ENCODE data around the gene NSF. TPM values are rescaled to one million over a fixed set of nuclear protein-coding genes. Genes with fewer than 3 reads are reported as not detected.

Gene NSF
- total RNA-seq, 1 donor from 2014 or later: 57.0 TPM

GRCh38 chr17:46780003-46780373 lies 189.5 kb downstream of the NSF start:
- H3K27me3 Mint-ChIP-seq (ENCODE audit: unreplicated experiment): peaks cover 16% of the 10 kb centered on the region

GRCh38 chr17:46782250-46782953 lies 191.9 kb downstream of the NSF start:
- H3K4me1 Mint-ChIP-seq (ENCODE audit: low read depth, unreplicated experiment): peaks cover 5% of the 10 kb centered on the region
- no peak overlapping the region for H3K27ac Mint-ChIP-seq (ENCODE audit: unreplicated experiment)
- DNase-seq: no peak
- H3K36me3 Mint-ChIP-seq (ENCODE audit: unreplicated experiment): no peaks in the 10 kb centered on the region
- peaks cover 2% of the 10 kb centered on the region for H3K9me3 Mint-ChIP-seq (ENCODE audit: unreplicated experiment)
- H3K27me3 Mint-ChIP-seq (ENCODE audit: unreplicated experiment): peaks cover 16% of the 10 kb centered on the region
- H3K4me3 Mint-ChIP-seq (ENCODE audit: unreplicated experiment): no peak overlapping the region
- TF ChIP-seq CTCF (IDR thresholded peaks at IDR 0.05; ENCODE audit: partially characterized antibody, unreplicated experiment): no peak

More at GRCh38 chr17:46780003-46780373, 189.5 kb downstream of the NSF start:
- Mint-ChIP-seq H3K27ac (ENCODE audit: unreplicated experiment) (no peak overlapping the region), H3K9me3 (ENCODE audit: unreplicated experiment) (peaks cover 2% of the 10 kb centered on the region), H3K4me1 (ENCODE audit: low read depth, unreplicated experiment) (peaks cover 5% of the 10 kb centered on the region), H3K4me3 (ENCODE audit: unreplicated experiment) (no peak overlapping the region), H3K36me3 (ENCODE audit: unreplicated experiment) (no peaks in the 10 kb centered on the region)
- DNase-seq: no peak
- no peak for TF ChIP-seq CTCF (IDR thresholded peaks at IDR 0.05; ENCODE audit: partially characterized antibody, unreplicated experiment)

GRCh38 chr17:46783031-46783593 lies 192.6 kb downstream of the NSF start:
- DNase-seq: no peak
- Mint-ChIP-seq H3K27me3 (ENCODE audit: unreplicated experiment) (peaks cover 12% of the 10 kb centered on the region), H3K9me3 (ENCODE audit: unreplicated experiment) (peaks cover 2% of the 10 kb centered on the region), H3K4me3 (ENCODE audit: unreplicated experiment) (no peak overlapping the region), H3K36me3 (ENCODE audit: unreplicated experiment) (peaks cover under 1% of the 10 kb centered on the region), H3K27ac (ENCODE audit: unreplicated experiment) (no peak overlapping the region), H3K4me1 (ENCODE audit: low read depth, unreplicated experiment) (peaks cover 5% of the 10 kb centered on the region)
- no peak for TF ChIP-seq CTCF (IDR thresholded peaks at IDR 0.05; ENCODE audit: partially characterized antibody, unreplicated experiment)

GRCh38 chr17:46785696-46786095 lies 195.2 kb downstream of the NSF start:
- Mint-ChIP-seq H3K27ac (ENCODE audit: unreplicated experiment) (no peak overlapping the region), H3K36me3 (ENCODE audit: unreplicated experiment) (peaks cover 8% of the 10 kb centered on the region), H3K9me3 (ENCODE audit: unreplicated experiment) (peaks cover 2% of the 10 kb centered on the region), H3K27me3 (ENCODE audit: unreplicated experiment) (peaks cover 5% of the 10 kb centered on the region), H3K4me1 (ENCODE audit: low read depth, unreplicated experiment) (no peaks in the 10 kb centered on the region), H3K4me3 (ENCODE audit: unreplicated experiment) (no peak overlapping the region)
- no peak for TF ChIP-seq CTCF (IDR thresholded peaks at IDR 0.05; ENCODE audit: partially characterized antibody, unreplicated experiment)
- DNase-seq: no peak

- TF ChIP-seq CTCF (IDR thresholded peaks at IDR 0.05; ENCODE audit: partially characterized antibody, unreplicated experiment): no peak
- Mint-ChIP-seq H3K27me3 (ENCODE audit: unreplicated experiment) (peaks cover 2% of the 10 kb centered on the region), H3K27ac (ENCODE audit: unreplicated experiment) (no peak overlapping the region), H3K4me1 (ENCODE audit: low read depth, unreplicated experiment) (no peaks in the 10 kb centered on the region), H3K9me3 (ENCODE audit: unreplicated experiment) (peaks cover 1% of the 10 kb centered on the region), H3K36me3 (ENCODE audit: unreplicated experiment) (peaks cover 9% of the 10 kb centered on the region), H3K4me3 (ENCODE audit: unreplicated experiment) (no peak overlapping the region)
- DNase-seq: no peak
Measured at GRCh38 chr17:46787478-46787877, 197.0 kb downstream of the NSF start.

Data from glutamatergic neuron (in vitro differentiated cells).